Memory B cell (primary cell): ENCODE measurements around the gene ARID4B.
"Not testable (repeated sequence)": the region's sequence is repeated elsewhere in the genome, so short reads cannot be mapped to it uniquely, and the experiment has no call there.

Experiments used
- ATAC-seq: fragments of 150-1000 bp; cut with Tn5 transposase; 2 replicates; pipeline ENCODE4 v1.10.0; 2021; ENCODE audit warnings: low read depth, mild to moderate bottlenecking, moderate library complexity
- DNase-seq, 2 donors: peaks; one replicate each; pipeline ENCODE4 v3.0.0; 2022; ENCODE audit warnings: low spot score in 2 of 2
- H3K27ac Mint-ChIP-seq: one replicate; pipeline ENCODE4 v1.8.0; 2022; ENCODE audit warnings: mild to moderate bottlenecking, moderate library complexity, mixed read lengths
- H3K27me3 Mint-ChIP-seq: one replicate; pipeline ENCODE4 v1.8.0; 2022; ENCODE audit warnings: mixed read lengths
- H3K36me3 Mint-ChIP-seq: one replicate; pipeline ENCODE4 v1.8.0; 2022; ENCODE audit warnings: mild to moderate bottlenecking, mixed read lengths
- H3K4me1 Mint-ChIP-seq: one replicate; pipeline ENCODE4 v1.8.0; 2022; ENCODE audit warnings: mixed read lengths
- H3K4me3 Mint-ChIP-seq: one replicate; pipeline ENCODE4 v1.8.0; 2022; ENCODE audit warnings: mild to moderate bottlenecking, moderate library complexity, mixed read lengths
- H3K9me3 Mint-ChIP-seq: one replicate; pipeline ENCODE4 v1.8.0; 2022; ENCODE audit warnings: mixed read lengths

ARID4B gene

DNA sequence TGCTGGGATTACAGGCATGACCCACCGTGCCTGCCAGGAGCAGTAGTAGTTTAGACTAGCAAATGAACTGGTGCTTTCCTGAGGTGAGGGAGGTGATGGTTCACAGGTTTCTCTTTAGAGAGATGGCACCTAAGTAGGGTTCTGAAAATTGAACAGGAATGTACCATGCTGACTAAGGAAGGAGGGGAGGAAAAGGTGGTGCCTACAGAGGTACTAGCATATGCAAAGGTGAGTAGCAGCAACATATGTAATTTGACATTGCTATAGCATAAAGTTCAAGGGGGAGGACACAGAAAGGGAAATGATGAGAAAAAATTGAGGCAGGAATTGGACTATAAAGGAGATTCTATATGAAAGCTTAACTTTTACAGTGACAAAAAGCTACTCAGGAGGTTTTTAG lies 101.0 kb downstream of the ARID4B start:
- ATAC-seq (no peak), DNase-seq (no peak)
- Mint-ChIP-seq H3K4me3 (no peak overlapping the region), H3K27ac (peak overlapping the region; percentile 0), H3K4me1 (no peaks in the 10 kb centered on the region), H3K27me3 (no peaks in the 10 kb centered on the region), H3K9me3 (no peaks in the 10 kb centered on the region), H3K36me3 (peaks cover 15% of the 10 kb centered on the region)

DNA sequence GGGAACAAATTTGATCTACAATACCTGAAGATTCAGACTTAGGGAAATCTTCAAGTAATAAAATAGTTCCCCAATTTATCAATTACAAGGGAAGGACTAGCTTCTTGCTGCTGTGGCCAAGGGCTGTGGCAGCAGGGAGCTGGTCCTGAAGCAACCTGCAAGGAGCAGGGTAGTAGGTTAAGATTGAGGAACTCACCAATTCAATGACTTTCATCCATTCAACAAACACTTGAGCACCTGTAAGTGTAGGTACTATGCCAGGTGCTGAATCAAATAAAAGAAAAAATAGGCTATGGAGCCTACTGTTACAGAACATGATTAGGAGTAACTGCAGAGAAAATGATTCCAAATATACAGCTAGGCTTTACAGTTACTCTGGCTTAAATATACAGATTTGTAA lies 102.7 kb downstream of the ARID4B start:
- Mint-ChIP-seq H3K36me3 (peaks cover 13% of the 10 kb centered on the region), H3K27me3 (no peaks in the 10 kb centered on the region), H3K27ac (no peak overlapping the region)

DNA sequence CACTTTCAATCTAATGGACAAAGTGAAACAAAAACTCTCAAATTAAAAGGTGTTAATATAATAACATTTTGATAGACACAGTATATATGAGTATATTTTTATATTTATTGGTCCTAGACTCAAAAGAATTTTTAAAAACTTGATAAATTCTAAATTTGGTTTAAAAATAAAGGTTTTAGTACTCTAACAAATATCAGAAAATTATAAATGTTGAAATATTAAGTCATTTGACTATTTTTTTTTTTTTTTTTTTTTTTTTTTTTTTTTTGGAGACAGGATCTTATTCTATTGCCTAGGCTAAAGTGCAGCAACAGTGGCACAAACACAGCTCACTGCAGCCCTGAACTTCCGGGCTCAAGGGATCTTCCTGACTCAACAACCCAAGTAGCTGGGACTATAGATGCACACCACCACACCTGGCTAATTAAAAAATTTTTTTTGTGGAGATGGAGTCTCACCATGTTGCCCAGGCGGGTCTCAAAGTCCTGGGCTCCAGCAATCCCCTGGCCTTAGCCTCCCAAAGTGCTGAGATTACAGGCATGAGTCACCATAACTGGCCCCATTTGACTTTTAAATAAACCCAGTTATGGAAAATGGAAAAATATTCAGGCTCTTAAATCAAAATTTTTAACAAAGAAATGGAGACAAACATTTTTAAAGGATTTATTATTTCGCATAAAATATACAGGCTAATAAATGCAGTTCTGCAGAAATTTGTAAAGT lies 106.2 kb downstream of the ARID4B start:
- no peak for DNase-seq
- no peak for ATAC-seq
- Mint-ChIP-seq H3K36me3 (peaks cover 7% of the 10 kb centered on the region), H3K4me3 (no peak overlapping the region), H3K27ac (no peak overlapping the region), H3K9me3 (no peaks in the 10 kb centered on the region), H3K27me3 (no peaks in the 10 kb centered on the region), H3K4me1 (no peaks in the 10 kb centered on the region)

More for the DNA sequence above, 102.7 kb downstream of the ARID4B start:
- Mint-ChIP-seq H3K9me3 (no peaks in the 10 kb centered on the region), H3K4me3 (no peak overlapping the region), H3K4me1 (no peaks in the 10 kb centered on the region)
- ATAC-seq (no peak), DNase-seq (no peak)

DNA sequence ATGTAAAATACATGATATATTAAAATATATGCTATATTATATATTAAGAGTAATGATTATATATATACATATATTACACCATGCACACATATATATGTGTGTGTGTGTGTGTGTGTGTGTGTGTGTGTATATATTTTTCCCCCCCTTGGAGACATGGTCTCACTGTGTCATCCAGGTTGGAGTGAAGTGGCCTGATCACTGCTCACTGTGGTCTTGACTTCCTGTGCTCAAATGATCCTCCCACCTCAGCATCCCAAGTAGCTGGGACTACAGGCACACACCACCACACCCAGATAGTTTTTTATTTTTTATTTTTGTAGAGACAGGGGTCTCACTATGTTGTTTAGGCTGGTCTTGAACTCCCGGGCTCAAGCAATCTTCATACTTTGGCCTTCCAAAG lies 112.5 kb downstream of the ARID4B start:
- no peak for ATAC-seq
- H3K27ac Mint-ChIP-seq = no peak overlapping the region
- no peaks in the 10 kb centered on the region for H3K9me3 Mint-ChIP-seq
- H3K27me3 Mint-ChIP-seq = no peaks in the 10 kb centered on the region
- no peaks in the 10 kb centered on the region for H3K4me1 Mint-ChIP-seq
- DNase-seq = no peak
- peaks cover 16% of the 10 kb centered on the region for H3K36me3 Mint-ChIP-seq
- H3K4me3 Mint-ChIP-seq = no peak overlapping the region

DNA sequence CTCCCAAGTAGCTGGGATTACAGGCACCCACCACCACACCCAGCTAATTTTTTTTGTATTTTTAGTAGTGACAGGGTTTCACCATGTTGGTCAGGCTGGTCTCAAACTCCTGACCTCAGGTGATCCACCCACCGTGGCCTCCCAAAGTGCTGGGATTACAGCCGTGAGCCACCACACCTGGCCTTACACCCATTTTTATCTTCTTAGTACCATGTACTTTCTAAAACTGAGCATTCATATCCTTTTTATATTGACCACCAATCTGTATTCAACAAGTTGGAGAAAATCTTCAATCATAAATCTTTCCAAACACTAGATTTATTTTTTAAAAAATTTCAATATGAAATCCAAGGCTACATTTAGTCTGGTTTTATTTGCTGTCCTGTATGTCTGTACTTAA lies 113.0 kb downstream of the ARID4B start:
- not testable (repeated sequence) for H3K4me3 Mint-ChIP-seq, H3K9me3 Mint-ChIP-seq, H3K27me3 Mint-ChIP-seq, DNase-seq, H3K4me1 Mint-ChIP-seq, H3K27ac Mint-ChIP-seq, ATAC-seq
- H3K36me3 Mint-ChIP-seq = peaks cover 14% of the 10 kb centered on the region

DNA sequence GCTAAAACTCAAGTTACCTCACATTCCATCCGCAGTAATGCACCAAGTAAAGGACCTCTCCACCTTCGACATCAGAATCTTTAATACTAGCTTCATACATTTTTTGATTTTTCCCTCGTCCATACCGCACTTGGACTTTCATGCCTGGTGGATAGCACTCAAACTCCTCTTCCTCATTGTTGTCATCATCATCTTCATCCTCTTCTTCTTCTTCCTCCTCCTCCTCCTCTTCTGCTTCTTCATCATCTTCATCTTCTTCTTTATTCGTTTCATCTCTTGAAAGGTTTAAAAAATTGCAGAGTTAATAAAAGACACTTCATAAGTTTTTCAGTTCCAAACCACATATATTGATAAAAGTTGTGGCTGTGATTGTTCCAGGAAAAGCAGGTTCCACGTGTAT lies 114.2 kb downstream of the ARID4B start:
- no peak for ATAC-seq
- Mint-ChIP-seq H3K4me3 (no peak overlapping the region), H3K27me3 (no peaks in the 10 kb centered on the region), H3K9me3 (no peaks in the 10 kb centered on the region), H3K36me3 (peaks cover 12% of the 10 kb centered on the region), H3K4me1 (no peaks in the 10 kb centered on the region), H3K27ac (peak overlapping the region; percentile 30)
- DNase-seq = no peak

DNA sequence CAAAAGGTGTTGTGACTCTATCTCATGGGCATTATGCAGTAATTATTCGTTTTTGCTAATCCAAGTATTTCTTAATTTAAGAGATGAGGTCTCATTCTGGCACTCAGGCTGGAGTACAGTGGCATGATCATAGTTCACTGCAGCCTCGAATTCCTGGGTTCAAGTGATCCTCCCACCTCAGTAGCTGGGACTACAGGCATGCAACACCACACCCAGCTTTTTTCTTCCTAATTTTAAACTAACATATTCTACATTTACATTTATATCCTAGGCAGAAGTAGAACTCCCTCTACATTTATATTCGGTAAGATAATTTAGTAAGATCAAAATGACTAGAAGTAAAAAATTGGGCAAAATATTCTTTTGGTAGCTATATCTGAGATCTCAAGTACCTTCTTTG lies 116.5 kb downstream of the ARID4B start:
- Mint-ChIP-seq H3K27ac (no peak overlapping the region), H3K9me3 (no peaks in the 10 kb centered on the region), H3K4me3 (no peak overlapping the region), H3K36me3 (peaks cover 19% of the 10 kb centered on the region), H3K4me1 (peaks cover 4% of the 10 kb centered on the region), H3K27me3 (no peaks in the 10 kb centered on the region)
- ATAC-seq (no peak), DNase-seq (no peak)

DNA sequence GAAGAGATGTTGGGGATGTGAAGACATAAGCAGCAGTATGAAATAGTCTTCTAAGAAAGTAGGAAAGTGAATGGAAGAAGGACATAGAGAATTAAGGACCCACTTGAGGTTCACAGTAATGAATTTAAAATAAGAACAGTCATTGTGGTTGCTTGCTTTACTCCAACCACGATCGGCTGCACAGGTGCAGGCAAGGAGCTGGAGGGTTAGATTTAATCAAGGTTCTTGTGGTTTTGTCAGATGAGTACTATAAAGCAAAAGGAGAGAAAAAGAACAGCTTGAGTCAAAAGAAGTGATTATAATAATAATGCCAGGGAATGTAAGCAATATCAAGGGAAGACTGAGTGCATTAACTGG lies 120.8 kb downstream of the ARID4B start:
- Mint-ChIP-seq H3K9me3 (no peaks in the 10 kb centered on the region), H3K4me3 (no peak overlapping the region), H3K27me3 (no peaks in the 10 kb centered on the region), H3K27ac (peak overlapping the region; percentile 10), H3K36me3 (peaks cover 18% of the 10 kb centered on the region), H3K4me1 (peaks cover 4% of the 10 kb centered on the region)
- ATAC-seq (no peak), DNase-seq (no peak)

DNA sequence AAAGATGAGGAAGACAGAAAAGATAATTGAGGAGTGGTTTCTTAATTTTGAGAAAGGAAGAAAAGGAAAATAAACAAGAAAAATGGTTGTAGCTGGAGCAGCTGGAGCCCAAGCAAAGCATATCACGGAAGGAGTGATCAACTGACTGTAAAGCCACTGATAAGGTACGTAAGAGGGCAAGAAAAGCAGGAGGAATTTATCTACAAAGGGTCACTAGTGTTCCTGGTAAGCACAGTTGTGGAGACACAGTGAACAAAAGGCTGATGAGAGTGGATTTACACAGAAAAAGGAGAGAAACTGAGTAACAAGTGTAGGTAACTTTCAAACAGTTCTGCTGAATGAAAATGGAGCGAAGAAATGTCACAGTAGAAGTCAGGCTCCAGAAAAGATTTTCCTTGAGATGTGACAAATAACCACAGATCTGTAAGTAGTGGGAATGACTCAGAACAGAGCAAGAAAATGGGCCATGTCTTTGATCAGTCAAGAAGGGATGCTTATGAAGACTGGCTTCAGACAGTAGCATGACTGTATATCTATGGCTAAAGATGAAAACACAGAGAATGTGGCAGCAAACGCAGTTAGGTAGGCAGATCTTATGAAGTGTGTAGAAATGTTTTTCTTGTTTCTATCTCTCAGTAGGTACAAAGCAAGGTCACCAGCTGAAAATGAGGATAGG lies 121.3 kb downstream of the ARID4B start:
- DNase-seq (no peak), ATAC-seq (no peak)
- H3K4me1 Mint-ChIP-seq = peaks cover 4% of the 10 kb centered on the region
- no peaks in the 10 kb centered on the region for H3K9me3 Mint-ChIP-seq
- no peak overlapping the region for H3K4me3 Mint-ChIP-seq
- peak overlapping the region; percentile 10 for H3K27ac Mint-ChIP-seq
- peaks cover 16% of the 10 kb centered on the region for H3K36me3 Mint-ChIP-seq
- H3K27me3 Mint-ChIP-seq = no peaks in the 10 kb centered on the region

DNA sequence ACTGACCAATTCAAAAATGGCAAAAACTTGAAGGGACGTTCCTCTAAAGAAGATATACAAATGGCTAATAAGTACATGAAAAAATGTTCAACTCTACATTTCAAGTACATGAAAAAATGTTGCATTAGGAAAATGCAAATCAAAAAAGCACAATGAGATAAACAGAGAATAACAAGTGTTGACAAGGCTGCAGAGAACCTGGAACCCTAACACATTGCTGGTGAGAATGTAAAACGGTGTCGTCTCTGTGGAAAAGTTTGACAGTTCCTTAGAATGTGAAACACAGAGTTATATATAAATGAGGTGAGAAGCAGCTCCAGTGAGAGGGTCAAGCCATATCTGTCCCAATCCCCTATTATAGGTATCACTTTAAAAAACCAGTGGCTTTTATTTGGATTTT lies 122.3 kb downstream of the ARID4B start:
- Mint-ChIP-seq H3K4me1 (peaks cover 4% of the 10 kb centered on the region), H3K36me3 (peaks cover 14% of the 10 kb centered on the region), H3K4me3 (no peak overlapping the region), H3K9me3 (no peaks in the 10 kb centered on the region), H3K27me3 (no peaks in the 10 kb centered on the region), H3K27ac (peak overlapping the region; percentile 7)
- ATAC-seq (no peak), DNase-seq (no peak)

DNA sequence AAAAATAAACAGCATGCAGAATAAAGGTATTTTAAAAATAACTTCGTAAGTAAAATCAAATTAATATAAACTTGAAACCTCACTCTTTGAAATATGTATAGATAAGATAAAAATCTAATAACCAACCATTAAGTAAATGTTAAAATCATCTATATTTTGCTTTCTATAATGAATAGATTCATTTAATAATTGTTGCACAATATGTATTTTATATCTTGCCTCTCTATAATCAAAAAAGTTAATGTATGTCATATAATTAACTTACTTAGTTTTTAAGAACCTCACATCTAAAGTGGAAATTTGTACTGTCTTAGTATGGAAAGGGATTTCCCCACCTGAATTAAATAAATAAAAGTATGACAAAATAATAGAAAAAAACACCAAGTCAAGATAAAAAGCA lies 124.6 kb downstream of the ARID4B start:
- peaks cover 4% of the 10 kb centered on the region for H3K4me1 Mint-ChIP-seq
- H3K9me3 Mint-ChIP-seq = no peaks in the 10 kb centered on the region
- H3K27ac Mint-ChIP-seq = no peak overlapping the region
- no peak for ATAC-seq
- H3K36me3 Mint-ChIP-seq = peaks cover 19% of the 10 kb centered on the region
- H3K27me3 Mint-ChIP-seq = no peaks in the 10 kb centered on the region
- H3K4me3 Mint-ChIP-seq = no peak overlapping the region
- DNase-seq = no peak

DNA sequence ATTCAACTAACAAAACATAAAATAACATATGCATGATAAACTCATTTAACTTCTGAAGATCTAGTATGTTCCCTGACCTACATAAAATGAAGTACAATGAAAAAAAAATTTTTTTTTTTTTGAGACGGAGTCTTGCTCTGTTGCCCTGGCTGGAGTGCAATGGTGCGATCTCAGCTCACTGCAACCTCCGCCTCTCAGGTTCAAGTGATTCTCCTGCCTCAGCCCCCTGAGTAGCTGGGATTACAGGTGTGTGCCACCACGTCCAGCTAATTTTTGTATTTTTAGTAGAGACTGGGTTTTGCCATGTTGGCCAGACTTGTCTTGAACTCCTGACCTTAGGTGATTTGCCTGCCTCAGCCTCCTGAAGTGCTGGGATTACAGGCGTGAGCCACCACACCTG lies 125.5 kb downstream of the ARID4B start:
- not testable (repeated sequence) for H3K27ac Mint-ChIP-seq, H3K9me3 Mint-ChIP-seq, ATAC-seq, H3K4me3 Mint-ChIP-seq, DNase-seq, H3K27me3 Mint-ChIP-seq, H3K4me1 Mint-ChIP-seq
- H3K36me3 Mint-ChIP-seq = peaks cover 19% of the 10 kb centered on the region

DNA sequence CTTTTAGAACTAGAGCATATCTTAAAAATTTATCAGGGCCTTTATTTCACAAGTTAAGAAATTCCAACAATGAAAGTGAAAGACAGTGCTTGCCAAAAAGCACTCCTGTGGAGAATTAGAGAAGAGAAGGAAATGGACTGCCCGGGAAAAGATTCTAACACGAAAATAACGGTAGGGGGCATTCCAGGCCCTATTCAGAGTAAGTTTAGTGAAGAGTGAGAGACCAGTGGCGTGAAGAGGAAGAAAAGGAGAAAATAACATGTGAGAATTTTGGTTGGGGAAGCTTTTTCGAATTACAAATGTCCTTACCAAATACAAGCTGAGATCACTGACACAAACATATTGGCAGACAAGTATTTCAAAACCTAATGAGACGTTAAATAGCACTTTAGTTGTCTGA lies 128.5 kb downstream of the ARID4B start:
- H3K27ac Mint-ChIP-seq = peak overlapping the region; percentile 69
- H3K9me3 Mint-ChIP-seq = no peaks in the 10 kb centered on the region
- no peak for ATAC-seq
- no peak for DNase-seq
- no peaks in the 10 kb centered on the region for H3K27me3 Mint-ChIP-seq
- no peaks in the 10 kb centered on the region for H3K4me1 Mint-ChIP-seq
- peaks cover 5% of the 10 kb centered on the region for H3K36me3 Mint-ChIP-seq
- H3K4me3 Mint-ChIP-seq = no peak overlapping the region

DNA sequence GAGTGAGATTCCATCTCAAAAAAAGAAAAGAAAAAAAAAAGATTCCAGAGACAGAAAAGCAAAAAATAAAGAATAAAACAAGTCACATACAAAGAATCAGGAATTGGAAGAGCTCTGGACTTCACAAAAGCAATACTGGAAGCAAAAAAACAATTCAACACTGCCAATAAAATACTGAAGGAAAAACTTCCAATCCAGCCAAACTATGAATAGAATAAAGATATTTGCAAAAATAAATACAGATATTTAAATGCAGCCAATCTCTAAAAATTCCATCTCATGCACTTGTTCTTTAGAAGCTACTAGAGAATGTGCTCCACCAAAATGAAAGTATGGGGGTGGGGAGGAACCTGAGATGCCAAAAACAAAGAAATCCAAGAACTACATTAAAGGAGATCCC lies 137.5 kb downstream of the ARID4B start:
- Mint-ChIP-seq H3K27ac (peak overlapping the region; percentile 60), H3K9me3 (no peaks in the 10 kb centered on the region), H3K36me3 (peaks cover 15% of the 10 kb centered on the region), H3K27me3 (no peaks in the 10 kb centered on the region), H3K4me1 (no peaks in the 10 kb centered on the region), H3K4me3 (no peak overlapping the region)
- no peak for DNase-seq
- ATAC-seq = no peak

DNA sequence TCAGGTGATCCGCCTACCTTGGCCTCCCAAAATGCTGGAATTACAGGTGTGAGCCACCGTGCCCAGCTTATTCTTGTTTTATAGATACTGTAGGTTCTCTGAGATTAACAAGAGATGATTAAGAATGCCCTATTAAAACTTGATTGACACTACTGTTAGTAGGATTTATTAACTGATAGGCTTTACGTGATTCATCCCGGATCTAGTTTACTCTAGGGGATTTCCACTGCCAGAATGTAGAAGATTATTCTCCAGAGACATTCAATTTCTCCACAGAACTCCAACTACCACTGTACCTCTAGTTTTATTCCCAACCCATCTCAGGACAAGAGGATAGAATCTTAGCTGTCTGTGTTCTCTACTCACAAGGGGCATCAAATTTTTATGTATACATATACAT lies 140.7 kb downstream of the ARID4B start:
- Mint-ChIP-seq H3K27me3 (no peaks in the 10 kb centered on the region), H3K9me3 (no peaks in the 10 kb centered on the region), H3K36me3 (peaks cover 20% of the 10 kb centered on the region), H3K4me3 (no peak overlapping the region), H3K4me1 (no peaks in the 10 kb centered on the region), H3K27ac (no peak overlapping the region)
- no peak for DNase-seq
- ATAC-seq = no peak
